GM13977 (cell line): ENCODE results near the gene SQOR.

Experiments used
- DNase-seq: peaks from one replicate; pipeline ENCODE4 v3.0.0; 2012; ENCODE audit warnings: low spot score
- CTCF ChIP-seq: IDR thresholded peaks from 2 replicates; pipeline ENCODE4 v1.5.1; 2012; ENCODE audit warnings: mild to moderate bottlenecking, control low read depth; ENCODE audit not compliant: insufficient read depth; ENCODE audit errors: extremely low read depth, missing control alignments
- in situ Hi-C: fragments of 300-500 bp; cut with MboI; formaldehyde crosslinking; loops from one replicate; pipeline ENCODE4 v1.12.0; 2022; ENCODE audit warnings: low sequenced_read_pairs, low pct_unique_long_range_greater_than_20kb, mixed read lengths, inconsistent platforms; ENCODE audit not compliant: unreplicated experiment

SQOR gene

GRCh38 chr15:45734260-45734711 is 99.5 kb downstream of the SQOR start:
- TF ChIP-seq CTCF = no peak
- no peak for DNase-seq
- in situ Hi-C loops = no loop called here
